Measurements from ENCODE around the gene HOGA1. TPM values are rescaled to one million over a fixed set of nuclear protein-coding genes. Genes with fewer than 3 reads are reported as not detected.
"Not testable (repeated sequence)": the region's sequence is repeated elsewhere in the genome, so short reads cannot be mapped to it uniquely, and the experiment has no call there.

HOGA1 gene
- total RNA-seq, 1 donor from 2014 or later = not detected

DNA sequence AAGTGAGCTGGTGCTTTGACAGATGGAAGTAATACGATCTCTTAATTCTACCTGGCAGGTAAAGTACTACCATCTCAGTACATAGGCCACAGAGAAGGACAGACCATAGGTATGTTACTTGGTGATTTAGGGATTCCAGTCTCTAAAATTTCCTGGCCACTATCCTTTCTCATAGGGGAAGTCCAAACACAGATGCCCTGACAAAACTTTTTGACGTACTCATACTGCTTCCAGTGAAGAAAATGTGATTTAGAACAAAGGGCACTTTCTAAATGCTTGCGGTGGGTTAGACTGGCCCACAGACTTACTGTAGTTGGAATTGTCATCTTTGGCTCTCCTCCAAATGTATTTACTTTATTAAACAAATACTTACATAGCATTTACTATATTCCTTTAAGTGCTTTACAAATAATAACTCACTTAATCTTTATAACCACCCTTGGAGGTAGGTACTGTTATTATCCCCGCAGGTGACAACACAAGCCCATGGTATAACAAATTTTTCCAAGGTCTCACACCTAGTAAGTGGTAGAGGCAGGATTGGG, 59.3 kb downstream of the HOGA1 start:
- ChIA-PET POLR2A (no interaction called here), CTCF (no interaction called here)
- TF ChIP-seq CTCF (IDR thresholded peaks at IDR 0.05) = no peak
- Mint-ChIP-seq H3K4me3 (no peak overlapping the region), H3K27ac (peak overlapping the region; percentile 12), H3K4me1 (peaks cover 30% of the 10 kb centered on the region), H3K27me3 (no peaks in the 10 kb centered on the region), H3K9me3 (no peaks in the 10 kb centered on the region), H3K36me3 (ENCODE audit: low read depth) (peaks cover 35% of the 10 kb centered on the region)
- ATAC-seq (ENCODE audit: low read depth) (no peak), DNase-seq (no peak)
- intact Hi-C loops (cut with micrococcal nuclease) = loop anchor here (10.0 kb wide), 1 partner anchor 491 kb away; the partner anchor contains the start of gene R3HCC1L

- H3K36me3 Mint-ChIP-seq (ENCODE audit: low read depth) = peaks cover 38% of the 10 kb centered on the region
- no peak for DNase-seq
- no peak for TF ChIP-seq CTCF (IDR thresholded peaks at IDR 0.05)
- intact Hi-C loops (cut with micrococcal nuclease) = loop anchor here (10.0 kb wide), 1 partner anchor 490 kb away; the partner anchor contains the start of gene R3HCC1L
- no peak overlapping the region for H3K27ac Mint-ChIP-seq
- H3K4me3 Mint-ChIP-seq = no peak overlapping the region
- ATAC-seq (ENCODE audit: low read depth) = no peak
- H3K27me3 Mint-ChIP-seq = no peaks in the 10 kb centered on the region
- CTCF ChIA-PET = interaction anchor here (0.7 kb wide), 2 partner anchors 33 to 86 kb away, joined by 3 read pairs; no protein-coding TSS in a partner anchor
- no peaks in the 10 kb centered on the region for H3K9me3 Mint-ChIP-seq
- H3K4me1 Mint-ChIP-seq = peaks cover 39% of the 10 kb centered on the region
- POLR2A ChIA-PET = interaction anchor here (0.7 kb wide), 1 partner anchor 21 kb away, joined by 6 read pairs; no protein-coding TSS in a partner anchor
Measured at GRCh38 chr10:97644936-97645335, 60.7 kb downstream of the HOGA1 start.

- Mint-ChIP-seq H3K36me3 (ENCODE audit: low read depth) (peaks cover 44% of the 10 kb centered on the region), H3K27ac (no peak overlapping the region), H3K27me3 (no peaks in the 10 kb centered on the region), H3K4me3 (no peak overlapping the region), H3K4me1 (peaks cover 24% of the 10 kb centered on the region), H3K9me3 (no peaks in the 10 kb centered on the region)
- no peak for DNase-seq
- ATAC-seq (ENCODE audit: low read depth) = no peak
- CTCF ChIA-PET = interaction anchor here (1.4 kb wide), 1 partner anchor 54 kb away, joined by 3 read pairs; no protein-coding TSS in a partner anchor
- intact Hi-C loops (cut with micrococcal nuclease) = loop anchor here (10.0 kb wide), 1 partner anchor 487 kb away; the partner anchor contains the start of gene R3HCC1L
- no peak for TF ChIP-seq CTCF (IDR thresholded peaks at IDR 0.05)
- POLR2A ChIA-PET = no interaction called here
Measured at GRCh38 chr10:97647556-97647955, 63.4 kb downstream of the HOGA1 start.

DNA sequence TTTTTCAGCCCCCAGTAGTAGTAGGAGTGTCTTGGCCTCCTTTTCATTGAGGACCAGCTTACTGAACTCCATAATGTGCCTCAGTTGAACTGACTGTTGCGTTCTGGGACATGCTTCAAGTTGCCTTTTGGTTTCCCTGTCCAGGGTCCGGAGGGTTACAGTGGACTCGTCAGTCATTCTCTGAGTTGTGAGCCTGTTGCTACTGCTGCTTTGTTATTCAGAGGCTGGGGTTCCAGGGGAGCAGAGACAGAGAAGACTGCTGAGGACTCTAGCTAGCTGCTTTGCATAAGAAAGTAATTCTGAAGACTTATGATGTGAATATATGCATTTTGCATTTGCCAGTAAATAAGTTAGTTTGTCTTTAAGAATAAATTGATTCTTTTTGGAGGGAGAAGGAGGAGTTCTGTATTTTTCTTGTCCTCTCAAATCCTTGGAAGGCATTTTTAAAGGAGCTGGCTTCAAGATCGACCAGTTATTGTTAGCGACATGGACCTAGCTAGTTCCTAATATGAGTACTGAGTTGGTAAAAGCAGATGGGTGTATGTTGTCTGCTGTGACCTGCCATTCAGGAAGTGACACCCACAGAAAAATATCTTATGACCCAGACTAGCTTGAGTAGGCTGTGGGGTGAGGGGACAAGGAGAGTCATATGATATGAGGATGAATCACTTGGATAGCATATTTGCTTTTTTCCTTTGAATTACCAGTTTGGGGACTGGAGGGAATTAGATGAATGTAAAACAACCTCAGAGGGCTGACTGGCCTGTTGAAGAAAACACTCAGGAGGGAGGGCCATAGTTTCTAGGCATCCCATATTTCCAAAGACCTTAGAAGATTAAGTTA, 64.6 kb downstream of the HOGA1 start:
- no peaks in the 10 kb centered on the region for H3K9me3 Mint-ChIP-seq
- DNase-seq (no peak), ATAC-seq (ENCODE audit: low read depth) (peak; percentile 97)
- H3K4me3 Mint-ChIP-seq = peak overlapping the region; percentile 25
- peak overlapping the region; percentile 76 for H3K27ac Mint-ChIP-seq
- ChIA-PET POLR2A (interaction anchor here (1.0 kb wide), 1 partner anchor 8 kb away, joined by 7 read pairs; the partner anchor contains the start of gene PI4K2A), CTCF (no interaction called here)
- H3K27me3 Mint-ChIP-seq = no peaks in the 10 kb centered on the region
- intact Hi-C loops (cut with micrococcal nuclease) = loop anchor here (1.0 to 10.0 kb wide), 2 partner anchors 8 to 486 kb away; partner anchors contain the start of genes PI4K2A and R3HCC1L
- H3K36me3 Mint-ChIP-seq (ENCODE audit: low read depth) = peaks cover 49% of the 10 kb centered on the region
- no peak for TF ChIP-seq CTCF (IDR thresholded peaks at IDR 0.05)
- H3K4me1 Mint-ChIP-seq = peaks cover 16% of the 10 kb centered on the region

GRCh38 chr10:97649405-97649750, 65.2 kb downstream of the HOGA1 start:
- CTCF ChIA-PET = not testable (repeated sequence)
- H3K36me3 Mint-ChIP-seq (ENCODE audit: low read depth) = peaks cover 53% of the 10 kb centered on the region

More at GRCh38 chr10:97649405-97649750, 65.2 kb downstream of the HOGA1 start:
- H3K4me3 Mint-ChIP-seq; DNase-seq; ATAC-seq (ENCODE audit: low read depth); H3K9me3 Mint-ChIP-seq; POLR2A ChIA-PET; H3K27me3 Mint-ChIP-seq: not testable (repeated sequence)
- Mint-ChIP-seq H3K27ac (peak overlapping the region; percentile 76), H3K4me1 (peaks cover 16% of the 10 kb centered on the region)
- intact Hi-C loops (cut with micrococcal nuclease) = loop anchor here (1.0 to 10.0 kb wide), 2 partner anchors 9 to 485 kb away; partner anchors contain the start of genes PI4K2A and R3HCC1L
